Measurements from ENCODE around the gene USH2A.

DNA sequence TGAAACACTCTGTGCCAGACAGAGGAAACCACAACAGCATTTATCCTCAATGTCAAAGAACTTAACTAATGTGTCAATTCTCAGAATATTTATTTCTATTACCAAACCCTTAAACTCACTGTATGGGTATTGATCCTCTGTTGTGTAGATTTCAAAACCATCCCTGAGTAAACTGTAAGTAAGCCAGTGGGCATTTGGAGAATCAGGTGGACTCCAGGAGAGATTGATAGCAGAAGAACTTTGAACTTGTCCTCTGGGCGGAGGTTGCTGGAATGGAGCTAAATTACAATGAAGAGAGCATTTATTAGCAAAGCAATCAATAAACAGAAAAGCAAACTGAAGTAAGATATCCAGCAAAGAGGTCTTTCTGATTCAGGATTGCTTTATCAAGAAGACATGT lies 216.1 kb downstream of the USH2A start:
- TF ChIP-seq, protein P1, sequence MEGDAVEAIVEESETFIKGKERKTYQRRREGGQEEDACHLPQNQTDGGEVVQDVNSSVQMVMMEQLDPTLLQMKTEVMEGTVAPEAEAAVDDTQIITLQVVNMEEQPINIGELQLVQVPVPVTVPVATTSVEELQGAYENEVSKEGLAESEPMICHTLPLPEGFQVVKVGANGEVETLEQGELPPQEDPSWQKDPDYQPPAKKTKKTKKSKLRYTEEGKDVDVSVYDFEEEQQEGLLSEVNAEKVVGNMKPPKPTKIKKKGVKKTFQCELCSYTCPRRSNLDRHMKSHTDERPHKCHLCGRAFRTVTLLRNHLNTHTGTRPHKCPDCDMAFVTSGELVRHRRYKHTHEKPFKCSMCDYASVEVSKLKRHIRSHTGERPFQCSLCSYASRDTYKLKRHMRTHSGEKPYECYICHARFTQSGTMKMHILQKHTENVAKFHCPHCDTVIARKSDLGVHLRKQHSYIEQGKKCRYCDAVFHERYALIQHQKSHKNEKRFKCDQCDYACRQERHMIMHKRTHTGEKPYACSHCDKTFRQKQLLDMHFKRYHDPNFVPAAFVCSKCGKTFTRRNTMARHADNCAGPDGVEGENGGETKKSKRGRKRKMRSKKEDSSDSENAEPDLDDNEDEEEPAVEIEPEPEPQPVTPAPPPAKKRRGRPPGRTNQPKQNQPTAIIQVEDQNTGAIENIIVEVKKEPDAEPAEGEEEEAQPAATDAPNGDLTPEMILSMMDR (IDR thresholded peaks at IDR 0.05), result no peak
- no peak for TF ChIP-seq EP300 (IDR thresholded peaks at IDR 0.05)
- no peak for TF ChIP-seq POLR2A (IDR thresholded peaks at IDR 0.05)
- TF ChIP-seq POLR2AphosphoS5 (IDR thresholded peaks at IDR 0.05), result no peak
